Fibroblast of peridontal ligament (primary cell): ENCODE measurements around the gene NDUFS8.

ENCODE experiments used
- DNase-seq: peaks from one replicate; pipeline ENCODE4 v3.0.0-alpha.2; 2010; ENCODE audit errors: extremely low read depth

Gene NDUFS8

DNA sequence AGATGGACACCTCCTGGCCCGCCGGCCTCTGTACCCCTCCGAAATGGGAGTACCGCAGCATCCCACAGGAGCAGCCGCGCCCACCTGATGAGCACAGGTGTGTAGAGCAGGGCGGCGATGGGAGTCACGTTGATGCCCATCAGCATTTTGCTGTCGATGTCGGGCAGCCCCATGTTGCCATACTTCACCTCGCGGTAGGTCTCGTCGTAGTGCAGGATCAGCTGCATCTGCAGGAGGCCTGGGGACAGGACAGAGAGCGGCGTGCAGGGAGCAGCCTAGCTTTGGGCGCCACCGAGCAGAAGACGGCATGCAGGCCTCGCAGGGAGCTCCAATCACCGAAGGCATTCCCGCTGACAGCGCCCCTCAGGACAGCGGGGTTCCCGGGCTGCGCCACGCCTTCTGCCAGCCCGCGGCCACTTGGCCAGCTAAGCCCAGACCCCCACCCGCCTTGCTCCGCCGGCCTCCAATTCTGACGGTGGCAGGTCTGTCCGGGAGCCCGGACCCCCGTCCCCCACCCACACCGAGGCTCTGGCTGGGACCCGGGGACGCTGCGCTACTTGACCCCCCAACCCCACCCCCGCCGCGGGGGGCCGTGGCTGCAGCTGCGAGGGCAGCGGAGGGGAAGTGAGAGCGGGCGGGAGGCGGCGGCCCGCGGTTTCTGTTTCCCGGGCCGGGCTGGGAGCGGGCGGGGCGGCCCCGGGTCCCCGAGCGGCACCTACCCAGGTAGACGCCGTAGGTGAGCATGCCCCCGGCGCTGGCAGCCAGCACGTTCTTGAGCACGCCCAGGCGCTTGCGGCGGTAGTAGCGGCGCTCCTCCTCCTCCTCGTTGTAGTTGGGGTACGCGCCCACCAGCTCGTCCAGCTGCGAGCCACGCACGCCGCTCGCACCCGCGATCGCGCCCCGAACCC, 27.3 kb upstream of the NDUFS8 start:
- no peak for DNase-seq

DNA sequence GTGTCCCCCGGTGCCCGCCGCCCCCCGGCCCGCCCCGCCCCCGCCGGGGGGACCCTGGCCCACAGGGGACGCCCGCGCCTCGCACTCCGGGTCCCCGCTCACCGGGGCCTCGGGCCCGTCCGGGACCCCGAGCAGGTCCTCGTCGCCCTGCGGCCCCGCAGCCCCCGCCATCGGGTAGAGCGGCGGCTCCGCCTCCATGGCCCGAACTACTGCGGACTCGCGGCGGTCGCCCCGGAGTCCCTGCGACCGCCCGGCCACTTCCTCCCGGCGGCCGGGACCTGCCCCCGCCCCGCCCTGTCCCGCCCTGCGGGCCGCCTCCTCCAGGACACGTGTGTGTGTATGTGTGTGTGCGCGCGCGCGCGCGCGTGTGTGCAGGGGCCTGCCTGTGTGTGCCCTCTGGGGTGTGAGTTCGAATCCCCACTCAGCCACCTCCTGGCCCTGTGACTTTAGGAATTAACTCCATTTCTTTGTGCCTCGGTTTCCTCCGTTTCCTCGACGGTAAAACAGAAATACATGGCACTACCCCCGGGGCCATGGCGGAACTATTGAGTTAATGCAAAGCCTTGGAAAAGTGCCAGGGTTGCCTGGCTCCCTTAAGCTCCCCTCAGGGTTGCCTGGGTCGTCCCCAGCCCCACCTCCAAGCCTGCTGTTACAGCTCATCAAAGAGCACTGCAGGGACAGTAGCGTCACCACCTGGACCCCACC, 26.5 kb upstream of the NDUFS8 start, which contains the start of gene UNC93B1:
Gene UNC93B1, minus strand, starts transcription at position 252 of the 705 bp plus-strand sequence. Its CDS starts 54 bp downstream, at position 198.
- peak; percentile 62 for DNase-seq

DNA sequence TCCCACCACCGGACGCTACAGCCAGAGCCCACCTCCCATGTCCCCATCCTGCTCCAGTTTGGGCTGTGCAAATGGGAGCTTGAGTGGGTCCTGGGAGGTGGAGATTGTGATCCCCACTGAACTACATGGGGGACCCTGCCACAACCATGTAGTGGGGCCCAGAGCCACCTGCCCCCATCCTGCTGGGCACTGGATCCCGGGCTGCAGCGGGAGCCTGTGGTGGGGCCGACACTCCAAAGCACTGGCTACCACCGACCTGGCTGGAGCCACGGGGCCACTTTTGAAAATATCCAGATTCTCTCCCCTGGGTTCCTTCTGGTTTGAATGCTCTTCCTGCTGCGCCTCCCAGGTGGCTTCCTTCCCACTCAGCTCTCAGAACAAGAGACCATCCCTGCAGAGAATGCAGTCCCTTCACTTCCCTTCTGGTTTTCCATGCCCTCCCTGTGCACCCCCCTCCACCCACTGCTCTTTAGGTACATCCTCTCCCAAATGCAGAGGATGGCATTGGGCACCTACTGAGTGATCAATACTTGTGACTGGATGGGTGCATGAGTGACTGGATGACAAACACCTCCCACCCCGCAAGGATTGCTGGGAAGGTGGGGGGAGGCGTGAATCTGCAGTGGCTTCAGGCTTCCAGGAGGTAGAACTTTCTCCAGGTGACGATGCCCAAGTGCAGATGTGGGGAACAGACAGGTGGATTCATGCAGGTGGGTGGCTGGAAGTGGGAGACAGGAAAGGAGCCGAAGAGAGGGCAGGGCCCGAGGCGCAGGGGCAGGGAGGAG, 25.7 kb upstream of the NDUFS8 start:
- DNase-seq: no peak

DNA sequence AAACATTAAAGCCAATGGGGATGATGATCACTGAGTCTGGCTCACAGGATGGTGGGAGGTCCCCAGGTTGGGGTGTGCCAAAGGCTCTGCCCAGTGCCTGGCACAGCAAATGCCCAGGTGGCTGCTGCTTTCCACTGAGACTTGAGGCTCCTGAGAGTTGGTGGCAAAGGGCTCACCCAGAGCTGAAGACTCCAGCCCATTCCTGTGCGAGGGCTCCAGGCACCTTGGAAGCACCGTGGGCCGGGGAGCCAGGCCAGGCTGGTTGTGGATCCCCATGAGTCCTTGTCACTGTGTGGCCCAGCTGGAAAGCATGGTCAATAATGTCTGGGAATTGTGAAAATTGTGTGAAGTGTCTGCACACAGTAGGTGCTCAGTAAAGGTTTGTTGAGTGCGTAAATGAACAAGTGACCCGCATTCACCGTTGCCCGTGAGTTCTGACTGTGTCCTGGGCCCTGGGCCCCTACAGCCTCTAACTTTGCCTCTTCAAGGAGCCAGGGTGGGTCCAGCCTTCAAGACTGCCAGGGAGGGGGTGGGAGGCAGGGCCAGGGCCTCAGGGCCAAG, 23.8 kb upstream of the NDUFS8 start:
- no peak for DNase-seq

DNA sequence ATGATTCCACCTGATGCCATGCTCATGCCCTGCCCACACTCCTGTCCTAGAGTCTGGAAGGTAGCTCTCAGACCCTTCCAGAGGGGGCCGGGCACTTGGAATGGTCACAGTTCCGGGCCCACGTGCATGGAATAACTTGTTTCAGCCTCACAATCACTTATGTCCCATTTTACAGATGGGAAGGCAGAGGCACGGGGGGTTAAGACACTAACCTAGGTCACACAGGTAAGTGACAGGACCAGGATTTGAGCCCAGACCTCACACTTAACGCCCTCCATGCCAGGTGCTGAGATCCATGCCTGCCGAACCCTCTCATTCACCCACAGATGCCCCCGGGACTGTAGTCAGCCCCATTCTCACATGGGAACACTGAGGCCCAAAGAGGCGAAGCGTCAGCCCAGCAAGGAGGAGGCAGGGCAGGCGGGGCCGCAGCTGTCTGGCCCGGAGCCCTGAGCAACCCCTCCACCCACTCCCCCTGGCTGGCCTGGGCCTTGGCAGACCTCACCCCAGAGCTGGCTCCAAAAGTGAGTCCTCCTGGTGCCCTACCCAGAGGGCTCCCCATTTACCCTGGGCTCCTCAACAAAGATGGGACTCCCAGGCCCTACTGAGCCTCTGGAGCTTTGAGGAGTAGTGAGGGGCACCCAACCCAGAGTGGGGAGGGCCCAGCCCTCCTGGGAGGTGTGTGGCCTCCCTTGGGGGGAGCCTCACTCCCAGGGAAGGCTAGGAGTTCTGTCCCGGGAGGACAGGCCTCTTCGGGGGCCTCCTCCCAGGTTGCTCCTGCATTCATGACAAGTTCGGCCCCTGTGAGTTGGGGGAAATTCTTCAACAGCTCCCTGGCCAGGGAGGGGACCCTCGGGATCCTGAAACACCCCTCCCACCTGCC, 22.7 kb upstream of the NDUFS8 start:
- DNase-seq: no peak

DNA sequence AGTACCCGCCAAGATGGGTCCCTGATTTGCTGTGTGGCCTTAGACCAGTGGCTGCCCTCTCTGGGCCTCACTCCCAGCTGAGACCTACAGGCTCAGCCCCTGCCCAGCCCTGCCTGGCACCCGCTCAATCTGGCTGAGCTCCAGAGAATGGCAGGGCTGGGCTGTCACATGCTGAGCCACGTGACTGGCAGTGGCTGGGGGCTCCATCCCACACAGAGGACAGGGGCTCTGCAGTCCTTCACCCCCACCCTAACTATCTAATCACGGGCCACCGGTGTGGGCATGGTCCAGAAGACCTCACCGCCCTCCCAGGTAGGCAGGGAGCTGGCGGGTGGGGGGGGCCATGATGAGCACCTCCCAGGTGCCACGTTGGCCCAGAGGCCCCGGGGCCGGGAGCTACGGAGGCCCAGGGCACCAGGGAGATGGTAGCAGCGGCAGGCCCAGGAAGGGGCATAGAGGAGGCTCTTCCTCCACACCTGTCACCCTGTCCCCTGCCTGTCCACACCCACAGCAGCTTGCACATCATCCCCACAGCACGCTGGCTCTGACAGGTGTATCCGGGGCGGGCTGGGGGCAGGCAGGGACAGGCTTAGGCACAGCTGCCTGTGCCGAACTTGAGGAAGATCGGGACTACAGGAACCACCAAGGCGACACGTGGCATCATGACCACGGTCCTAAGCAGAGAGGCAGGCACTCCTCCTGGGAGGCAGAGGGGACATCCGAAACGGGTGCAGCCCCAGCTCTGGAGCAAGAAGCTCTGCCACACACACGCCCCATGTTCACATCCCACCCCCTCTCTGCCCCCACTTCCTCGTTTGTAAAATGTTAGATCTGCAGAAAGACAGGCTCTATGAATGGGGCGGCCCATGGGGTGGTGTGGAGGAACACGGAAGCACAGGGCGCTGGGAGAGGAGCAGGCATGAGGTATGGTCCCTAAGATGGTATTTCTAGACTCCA, 21.8 kb upstream of the NDUFS8 start:
- DNase-seq: no peak

DNA sequence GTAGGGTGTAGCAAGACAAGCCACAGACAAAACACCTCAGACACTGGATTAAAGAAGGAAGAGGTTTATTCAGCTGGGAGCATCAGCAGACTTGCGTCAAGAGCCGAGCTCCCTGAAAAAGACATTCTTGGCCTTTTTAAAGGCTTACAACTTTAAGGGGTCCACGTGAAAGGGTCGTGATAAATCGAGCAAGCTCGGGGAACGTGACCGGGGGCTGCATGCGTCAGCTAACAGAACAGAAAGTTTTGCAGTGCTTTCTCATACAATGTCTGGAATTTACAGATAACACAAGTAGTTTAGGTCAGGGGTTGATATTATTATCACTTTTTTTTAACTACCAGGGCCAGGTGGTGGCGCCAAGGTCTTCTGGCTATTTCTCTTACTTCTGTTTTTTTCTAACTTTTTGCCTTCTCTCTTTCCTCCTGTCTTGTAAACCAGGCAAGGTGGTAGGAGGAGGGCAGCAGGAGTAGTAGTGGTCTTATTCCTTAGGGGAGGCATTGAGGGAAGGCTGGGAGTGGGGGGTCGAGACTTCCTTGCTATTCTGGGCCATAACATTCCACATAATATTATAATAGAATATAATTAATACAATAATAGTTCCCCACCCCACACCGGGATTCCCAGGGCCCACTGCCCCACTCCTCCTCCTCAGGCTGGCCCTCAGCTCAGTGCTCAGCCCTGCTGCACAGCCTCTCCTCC, 20.9 kb upstream of the NDUFS8 start:
- peak; percentile 57 for DNase-seq

DNA sequence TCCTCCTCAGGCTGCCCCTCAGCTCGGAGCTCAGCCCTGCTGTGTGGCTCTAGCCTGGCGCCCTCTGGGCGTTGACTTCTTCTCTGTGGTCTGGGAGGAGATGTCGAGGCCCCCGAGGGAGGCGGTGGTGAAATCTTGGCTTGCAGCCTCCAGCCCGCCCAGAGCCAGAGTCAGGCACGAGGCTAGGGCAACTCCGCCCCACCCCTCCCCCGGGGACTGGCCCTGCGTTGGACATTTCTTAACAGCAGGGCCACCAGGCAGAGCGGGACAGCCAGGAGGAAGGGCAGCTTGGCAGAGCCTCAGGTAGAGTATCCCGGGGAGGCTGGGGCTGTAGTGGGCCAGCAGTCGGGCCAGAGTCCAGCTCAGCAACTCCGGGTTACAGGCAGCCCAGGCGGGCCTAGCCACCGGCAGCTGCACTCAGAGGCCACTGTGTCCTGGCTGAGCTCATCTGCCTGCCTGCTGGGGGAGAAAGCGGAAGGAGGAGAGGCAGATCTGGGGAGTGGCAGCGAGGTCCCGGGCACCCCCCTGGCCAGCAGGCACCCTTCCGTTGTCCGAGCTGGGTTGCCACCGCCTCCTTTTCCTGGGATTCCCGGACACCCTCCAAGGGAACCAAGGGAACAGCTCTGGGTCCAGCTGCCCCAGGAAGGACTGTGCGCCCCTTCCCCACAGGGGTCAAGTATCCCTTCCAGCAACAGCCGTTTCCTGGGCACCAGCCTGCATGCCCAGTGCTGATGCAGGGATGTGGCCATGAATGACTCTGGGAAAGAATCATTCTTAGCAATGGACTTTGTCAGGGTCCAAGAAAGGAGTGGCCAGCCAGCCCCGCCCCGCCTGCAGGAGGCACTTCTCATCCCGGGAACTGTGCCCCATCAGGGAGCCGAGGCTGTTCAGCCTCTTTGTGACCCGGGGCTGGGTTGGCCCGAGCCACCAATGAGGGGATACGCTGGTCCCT, 20.1 kb upstream of the NDUFS8 start, which contains the start of gene ALDH3B1:
Gene ALDH3B1, plus strand, starts transcription at position 238 of the 952 bp plus-strand sequence. CDS start 4,971 bp downstream, outside the sequence.
- DNase-seq: peak; percentile 88

DNA sequence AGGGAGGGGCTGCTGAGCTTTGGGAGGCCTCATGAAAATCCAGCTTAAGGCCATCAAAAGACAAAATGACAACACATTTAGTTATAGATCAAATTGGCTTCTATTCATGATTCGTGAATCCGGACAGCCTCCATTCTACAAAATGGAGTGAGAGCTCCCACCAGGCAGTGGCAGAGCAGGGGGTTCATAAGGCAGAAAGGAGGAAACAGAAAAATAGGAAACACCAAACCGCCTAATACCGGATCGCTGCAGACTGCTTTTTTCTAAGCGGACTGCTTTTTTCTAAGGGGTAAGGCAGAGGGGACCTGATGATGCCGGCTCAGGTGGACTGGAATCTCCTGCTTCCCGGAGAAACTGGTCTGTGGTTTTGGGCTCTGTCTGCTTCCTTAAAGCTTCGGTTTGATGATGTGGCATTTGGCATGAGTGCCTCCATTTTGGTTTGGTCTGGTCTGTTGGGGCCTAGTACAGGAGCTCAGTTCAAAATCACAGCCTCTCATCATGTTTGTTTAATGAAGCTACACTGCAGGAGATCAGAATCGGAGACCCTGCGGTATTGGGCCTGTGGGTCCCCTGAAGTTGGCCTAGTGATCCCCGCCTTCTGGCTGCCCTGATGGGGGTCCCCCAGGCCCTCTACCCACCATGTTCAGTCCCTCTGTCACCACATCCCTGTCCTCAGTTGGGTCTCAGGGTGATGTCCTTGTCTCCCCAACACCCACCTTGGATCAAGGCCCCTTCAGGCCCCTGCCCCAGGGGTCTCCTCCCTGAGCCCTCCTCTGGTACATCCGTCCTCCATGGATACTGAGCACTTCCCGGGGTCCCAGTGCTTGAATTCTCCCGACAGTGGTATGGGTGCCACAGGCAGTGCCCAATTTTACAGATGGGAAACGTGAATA, 19.2 kb upstream of the NDUFS8 start:
- DNase-seq: no peak

DNA sequence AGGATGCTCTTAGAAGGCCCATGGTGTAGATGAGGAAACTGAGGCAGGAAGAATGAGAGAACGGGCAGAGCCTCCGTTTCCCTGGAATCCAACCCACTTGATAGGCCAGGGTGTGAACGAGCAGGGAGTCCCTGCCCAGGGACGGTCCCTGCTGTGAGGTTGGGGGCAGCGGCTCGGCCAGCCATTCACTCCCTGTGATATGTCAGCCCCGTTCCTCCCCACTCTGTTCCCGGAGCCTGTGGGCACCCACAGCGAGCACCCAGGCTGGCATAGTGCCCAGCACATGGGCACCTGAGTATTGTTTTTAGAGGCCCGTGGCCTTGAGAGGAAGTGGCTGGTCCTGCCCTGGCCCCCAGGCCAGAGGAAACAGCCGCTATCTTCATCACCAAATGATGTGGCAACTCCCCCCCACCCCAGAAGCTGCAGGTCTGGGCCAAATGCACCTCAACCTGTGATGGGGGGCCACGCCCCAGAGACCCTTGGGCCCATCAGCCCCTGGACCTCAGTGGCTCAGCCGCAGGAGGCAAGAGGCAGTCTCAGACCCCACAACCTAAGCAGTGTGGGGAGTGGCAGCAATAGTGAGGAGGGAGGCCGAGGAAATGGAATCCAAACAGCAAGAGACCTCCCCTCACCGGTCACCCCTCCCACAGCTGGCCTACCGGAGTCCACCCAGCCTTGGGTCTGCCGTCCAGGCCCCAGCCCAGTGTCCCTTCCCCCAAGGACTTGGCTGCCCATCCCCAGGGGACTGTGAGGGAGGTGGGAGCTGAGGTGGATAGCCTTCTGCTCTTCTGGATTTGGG, 18.2 kb upstream of the NDUFS8 start:
- no peak for DNase-seq

DNA sequence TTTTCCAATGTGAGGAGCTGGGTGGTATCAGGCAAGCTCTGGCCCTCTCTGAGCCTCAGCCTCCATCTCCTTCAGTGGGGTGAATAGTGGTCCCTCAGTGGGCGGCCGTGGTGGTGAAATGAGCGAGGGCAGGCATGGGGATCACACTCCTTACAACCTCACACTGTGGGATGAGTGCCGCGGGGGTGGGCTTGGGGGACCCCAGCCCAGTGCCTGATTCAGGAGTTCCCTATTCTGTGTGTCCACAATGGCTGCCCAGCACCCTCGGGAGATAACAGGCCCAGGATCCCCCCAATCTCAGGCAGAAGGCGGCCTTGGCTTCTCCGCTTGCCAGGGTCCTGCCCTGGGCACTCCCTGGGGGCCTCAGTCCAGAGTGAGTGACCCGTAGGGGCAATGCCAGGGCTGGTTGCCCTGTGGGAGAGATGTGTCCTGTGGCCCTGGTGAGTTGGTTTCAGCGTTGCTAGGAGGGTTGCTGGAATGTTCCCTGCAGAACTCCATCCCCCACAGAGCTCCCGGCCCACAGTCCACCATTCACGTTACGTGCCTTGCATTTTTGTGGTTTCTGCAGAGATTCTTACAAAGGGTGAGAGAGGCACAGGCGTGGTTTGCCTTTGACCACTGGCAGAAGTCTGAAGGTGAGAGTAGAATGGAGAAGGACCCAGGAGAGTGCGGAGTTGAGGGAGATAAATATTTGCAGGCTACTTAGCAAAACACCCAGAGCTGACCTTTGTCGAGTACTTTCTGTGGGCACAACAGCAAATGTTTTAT, 17.5 kb upstream of the NDUFS8 start:
- peak; percentile 92 for DNase-seq

DNA sequence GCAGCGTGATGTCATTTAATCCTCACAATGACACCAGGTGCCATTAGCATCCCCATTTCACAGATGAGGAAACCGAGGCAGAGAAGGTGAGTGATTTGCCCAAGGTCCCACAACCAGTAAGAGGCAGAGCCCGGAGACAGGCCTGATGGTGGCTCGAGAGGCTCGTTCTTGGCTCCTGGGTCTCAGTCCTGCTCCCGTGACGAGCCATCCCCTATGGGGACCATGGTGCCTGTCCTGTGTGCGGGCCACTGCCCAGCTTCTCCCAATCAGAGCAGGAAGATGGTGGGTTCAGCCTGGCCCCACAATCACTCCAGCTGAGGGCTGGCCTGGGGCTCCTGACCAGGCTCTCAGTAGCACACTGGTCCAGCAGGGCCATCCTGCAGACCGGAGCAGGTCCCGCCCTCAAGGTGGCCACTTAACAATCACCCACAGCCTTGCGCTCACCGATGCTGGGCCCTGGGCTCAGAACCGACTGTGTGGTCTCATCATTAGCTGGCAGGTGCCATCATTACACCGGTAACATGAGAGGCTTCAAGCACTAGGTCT, 16.8 kb upstream of the NDUFS8 start:
- no peak for DNase-seq

DNA sequence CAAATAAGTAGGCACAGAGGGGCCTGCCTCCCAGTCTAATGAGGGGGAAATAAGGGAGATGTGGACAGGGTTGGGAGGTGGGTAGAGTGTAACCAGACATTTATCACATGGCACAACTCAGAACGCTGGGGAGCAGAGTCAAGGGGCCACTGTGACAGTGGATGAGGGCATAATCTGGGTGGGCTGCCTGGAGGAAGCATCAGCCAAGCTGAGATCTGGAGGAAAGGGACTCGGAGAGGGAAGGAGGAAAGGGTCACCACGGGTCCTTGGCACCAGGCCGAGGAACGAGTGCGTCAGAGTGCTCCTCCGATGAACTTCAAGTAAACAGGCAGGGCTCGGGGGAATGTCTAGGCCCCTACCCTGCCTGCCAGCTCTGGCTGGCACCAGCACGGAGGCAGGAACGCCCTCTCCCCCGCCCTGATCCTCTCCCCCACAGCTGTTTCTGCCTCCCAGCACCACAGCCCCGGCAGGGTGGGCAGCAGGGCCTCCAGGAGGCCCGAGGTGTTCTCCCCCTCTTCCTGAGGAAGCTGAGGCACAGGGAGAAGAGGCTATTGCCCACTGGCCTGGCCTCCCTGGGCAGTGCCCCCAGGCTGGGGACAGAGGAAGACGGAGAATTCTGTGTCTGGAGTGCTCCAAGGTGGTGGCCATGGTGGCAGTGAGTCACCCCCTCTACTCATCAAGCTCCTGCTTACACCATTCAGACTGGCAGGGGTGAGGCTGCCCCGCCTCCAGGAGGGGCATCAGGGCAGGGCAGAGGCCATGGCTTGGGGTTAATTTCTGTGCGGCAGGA, 16.1 kb upstream of the NDUFS8 start:
- DNase-seq: peak; percentile 91

DNA sequence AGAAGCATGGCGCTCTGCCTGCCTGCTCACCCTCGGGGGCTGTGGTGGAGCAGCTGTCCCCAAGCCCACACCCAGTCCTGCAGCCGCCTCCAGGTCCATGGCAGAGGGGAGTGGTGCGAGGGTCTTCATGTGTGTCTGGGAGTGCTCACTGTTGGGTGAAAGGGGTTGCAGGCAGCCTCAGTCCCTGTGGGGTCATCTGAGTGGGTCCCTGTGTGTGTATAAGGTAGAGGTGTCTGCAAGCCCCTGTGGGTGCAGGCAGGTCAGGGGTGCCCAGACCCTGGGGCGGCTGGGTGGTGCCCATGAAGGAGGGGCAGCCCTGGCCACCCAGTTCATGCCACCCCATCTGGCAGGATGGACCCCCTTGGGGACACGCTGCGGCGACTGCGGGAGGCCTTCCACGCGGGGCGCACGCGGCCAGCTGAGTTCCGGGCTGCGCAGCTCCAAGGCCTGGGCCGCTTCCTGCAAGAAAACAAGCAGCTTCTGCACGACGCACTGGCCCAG, 15.5 kb upstream of the NDUFS8 start:
- no peak for DNase-seq
